ENCODE data around the gene TNNC2. TPM values are rescaled to one million over a fixed set of nuclear protein-coding genes. Genes with fewer than 3 reads are reported as not detected.
"Not testable (repeated sequence)": the region's sequence is repeated elsewhere in the genome, so short reads cannot be mapped to it uniquely, and the experiment has no call there.

Gene TNNC2
- total RNA-seq, 2 donors from 2014 or later = not detected

- ATAC-seq (peak; percentile 71 to 81), DNase-seq (ENCODE audit: low spot score in 2 of 2) (peak in 1 of 2 donors; percentile 38)
- peak within 1 kb of the TSS in 1 of 2 donors; percentile 43 for H3K27ac Mint-ChIP-seq
- H3K9me3 Mint-ChIP-seq = no peaks in the 10 kb centered on the region
- no peaks in the 10 kb centered on the region for H3K36me3 Mint-ChIP-seq
These were observed 6.1 kb upstream of the TNNC2 start, which contains the start of gene SNX21 for GRCh38 chr20:45833030-45833882. Gene SNX21, plus strand, starts transcription at chr20:45833799. Its CDS starts 121 bp downstream, at chr20:45833920.

GRCh38 chr20:45832619-45833018 is 5.5 kb upstream of the TNNC2 start:
- ATAC-seq (no peak), DNase-seq (ENCODE audit: low spot score in 2 of 2) (no peak)
- Mint-ChIP-seq H3K27ac (peak overlapping the region in 1 of 2 donors; percentile 43), H3K36me3 (no peaks in the 10 kb centered on the region), H3K9me3 (no peaks in the 10 kb centered on the region)

GRCh38 chr20:45829673-45830106 is 2.6 kb upstream of the TNNC2 start:
- H3K36me3 Mint-ChIP-seq; DNase-seq (ENCODE audit: low spot score in 2 of 2); ATAC-seq; H3K9me3 Mint-ChIP-seq; H3K27ac Mint-ChIP-seq: not testable (repeated sequence)

GRCh38 chr20:45828589-45828988 is 1.5 kb upstream of the TNNC2 start:
- Mint-ChIP-seq H3K36me3 (peaks cover 0 to 8% of the 10 kb centered on the region in 2 donors), H3K27ac (no peak overlapping the region), H3K9me3 (no peaks in the 10 kb centered on the region)
- ATAC-seq = no peak
- no peak for DNase-seq (ENCODE audit: low spot score in 2 of 2)

GRCh38 chr20:45827712-45828111 is 600 bp upstream of the TNNC2 start:
- no peak for ATAC-seq
- H3K27ac Mint-ChIP-seq = no peak overlapping the region

GRCh38 chr20:45826381-45827019 is 612 bp downstream of the TNNC2 start:
- no peak for ATAC-seq
- DNase-seq (ENCODE audit: low spot score in 2 of 2) = no peak

More at GRCh38 chr20:45827712-45828111, 600 bp upstream of the TNNC2 start:
- Mint-ChIP-seq H3K36me3 (peaks cover 0 to 9% of the 10 kb centered on the region in 2 donors), H3K9me3 (no peaks in the 10 kb centered on the region)
- no peak for DNase-seq (ENCODE audit: low spot score in 2 of 2)

GRCh38 chr20:45823949-45824835 is 2.9 kb downstream of the TNNC2 start:
- peaks cover 0 to 9% of the 10 kb centered on the region in 2 donors for H3K36me3 Mint-ChIP-seq
- ATAC-seq = peak; percentile 69 to 87
- H3K9me3 Mint-ChIP-seq = no peaks in the 10 kb centered on the region
- peak in 1 of 2 donors; percentile 52 for DNase-seq (ENCODE audit: low spot score in 2 of 2)
- peak overlapping the region; percentile 8 to 56 for H3K27ac Mint-ChIP-seq

More at GRCh38 chr20:45826381-45827019, 612 bp downstream of the TNNC2 start:
- no peaks in the 10 kb centered on the region for H3K9me3 Mint-ChIP-seq
- H3K27ac Mint-ChIP-seq = no peak overlapping the region
- peaks cover 0 to 9% of the 10 kb centered on the region in 2 donors for H3K36me3 Mint-ChIP-seq

- H3K36me3 Mint-ChIP-seq = peaks cover 0 to 9% of the 10 kb centered on the region in 2 donors
- DNase-seq (ENCODE audit: low spot score in 2 of 2) (no peak), ATAC-seq (peak in 1 of 2 donors; percentile 14)
- no peak overlapping the region for H3K27ac Mint-ChIP-seq
- H3K9me3 Mint-ChIP-seq = no peaks in the 10 kb centered on the region
These were observed 4.3 kb downstream of the TNNC2 start for GRCh38 chr20:45822857-45823256.

- Mint-ChIP-seq H3K9me3 (no peaks in the 10 kb centered on the region), H3K36me3 (peaks cover 0 to 9% of the 10 kb centered on the region in 2 donors), H3K27ac (no peak overlapping the region)
- ATAC-seq (no peak), DNase-seq (ENCODE audit: low spot score in 2 of 2) (no peak)
These were observed 5.2 kb downstream of the TNNC2 start for GRCh38 chr20:45821947-45822346.

- ATAC-seq = no peak
- H3K36me3 Mint-ChIP-seq = peaks cover 7 to 22% of the 10 kb centered on the region in 2 donors
- no peak for DNase-seq (ENCODE audit: low spot score in 2 of 2)
- no peak overlapping the region for H3K27ac Mint-ChIP-seq
- H3K9me3 Mint-ChIP-seq = no peaks in the 10 kb centered on the region
These were observed 7.6 kb downstream of the TNNC2 start for GRCh38 chr20:45819466-45819865.

GRCh38 chr20:45818239-45818638 is 8.9 kb downstream of the TNNC2 start:
- Mint-ChIP-seq H3K36me3 (peaks cover 12 to 20% of the 10 kb centered on the region in 2 donors), H3K9me3 (no peaks in the 10 kb centered on the region), H3K27ac (no peak overlapping the region)
- ATAC-seq (no peak), DNase-seq (ENCODE audit: low spot score in 2 of 2) (no peak)

- H3K27ac Mint-ChIP-seq = peak overlapping the region in 1 of 2 donors; percentile 57
- ATAC-seq (no peak), DNase-seq (ENCODE audit: low spot score in 2 of 2) (no peak)
- H3K36me3 Mint-ChIP-seq = peaks cover 19 to 27% of the 10 kb centered on the region in 2 donors
- H3K9me3 Mint-ChIP-seq = no peaks in the 10 kb centered on the region
These were observed 9.5 kb downstream of the TNNC2 start for GRCh38 chr20:45817376-45818194.

GRCh38 chr20:45816951-45817350 is 10.2 kb downstream of the TNNC2 start:
- DNase-seq (ENCODE audit: low spot score in 2 of 2) = no peak
- no peaks in the 10 kb centered on the region for H3K9me3 Mint-ChIP-seq
- H3K36me3 Mint-ChIP-seq = peaks cover 25 to 33% of the 10 kb centered on the region in 2 donors
- H3K27ac Mint-ChIP-seq = no peak overlapping the region
- no peak for ATAC-seq

- no peak overlapping the region for H3K27ac Mint-ChIP-seq
- peaks cover 35 to 48% of the 10 kb centered on the region in 2 donors for H3K36me3 Mint-ChIP-seq
- ATAC-seq (no peak), DNase-seq (ENCODE audit: low spot score in 2 of 2) (no peak)
- H3K9me3 Mint-ChIP-seq = no peaks in the 10 kb centered on the region
These were observed 12.8 kb downstream of the TNNC2 start for GRCh38 chr20:45814314-45814713.

- ATAC-seq (no peak), DNase-seq (ENCODE audit: low spot score in 2 of 2) (no peak)
- Mint-ChIP-seq H3K36me3 (peaks cover 35 to 48% of the 10 kb centered on the region in 2 donors), H3K27ac (peak overlapping the region; percentile 92 to 97), H3K9me3 (no peaks in the 10 kb centered on the region)
These were observed 13.6 kb downstream of the TNNC2 start for GRCh38 chr20:45813489-45813888.

- Mint-ChIP-seq H3K36me3 (peaks cover 35 to 48% of the 10 kb centered on the region in 2 donors), H3K9me3 (no peaks in the 10 kb centered on the region), H3K27ac (peak overlapping the region; percentile 92 to 97)
- ATAC-seq (no peak), DNase-seq (ENCODE audit: low spot score in 2 of 2) (no peak)
These were observed 14.1 kb downstream of the TNNC2 start for GRCh38 chr20:45813006-45813340.
